Fibroblast of skin of left quadriceps (primary cell): ENCODE measurements around the gene KCNK13.
"Not testable (repeated sequence)": the region's sequence is repeated elsewhere in the genome, so short reads cannot be mapped to it uniquely, and the experiment has no call there.

ENCODE experiments used
- DNase-seq, 2 experiments: peaks; one replicate each; pipeline ENCODE4 v3.0.0-alpha.2; 2013; ENCODE audit warnings: low read depth in 2 of 2

Gene KCNK13

GRCh38 chr14:90061685-90062126 is at the start of gene KCNK13:
KCNK13 (plus strand) TSS chr14:90061994; CDS start chr14:90062206, 212 bp downstream.
- no peak for DNase-seq

GRCh38 chr14:90017371-90017770 is 44.4 kb upstream of the KCNK13 start:
- no peak for DNase-seq

GRCh38 chr14:90019824-90020523 is 41.8 kb upstream of the KCNK13 start:
- no peak for DNase-seq

- DNase-seq, result no peak
Observed at GRCh38 chr14:90023176-90023896, 38.5 kb upstream of the KCNK13 start.

- DNase-seq, result no peak
Observed at GRCh38 chr14:90024910-90025309, 36.9 kb upstream of the KCNK13 start.

GRCh38 chr14:90026608-90027007 is 35.2 kb upstream of the KCNK13 start:
- DNase-seq, result not testable (repeated sequence)

- no peak for DNase-seq
Observed at GRCh38 chr14:90027842-90028241, 34.0 kb upstream of the KCNK13 start.

GRCh38 chr14:90034156-90034555 is 27.6 kb upstream of the KCNK13 start:
- no peak for DNase-seq

GRCh38 chr14:90034835-90035525 is 26.8 kb upstream of the KCNK13 start:
- DNase-seq, result no peak

- no peak for DNase-seq
Observed at GRCh38 chr14:90039253-90040010, 22.4 kb upstream of the KCNK13 start.

GRCh38 chr14:90040411-90040810 is 21.4 kb upstream of the KCNK13 start:
- no peak for DNase-seq

- no peak for DNase-seq
Observed at GRCh38 chr14:90042496-90043252, 19.1 kb upstream of the KCNK13 start.

GRCh38 chr14:90045616-90046015 is 16.2 kb upstream of the KCNK13 start:
- DNase-seq, result no peak

- no peak for DNase-seq
Observed at GRCh38 chr14:90049390-90049789, 12.4 kb upstream of the KCNK13 start.

- DNase-seq, result no peak
Observed at GRCh38 chr14:90050271-90050670, 11.5 kb upstream of the KCNK13 start.

GRCh38 chr14:90053044-90053443 is 8.8 kb upstream of the KCNK13 start:
- DNase-seq, result no peak

- DNase-seq, result no peak
Observed at GRCh38 chr14:90054803-90055202, 7.0 kb upstream of the KCNK13 start.

- DNase-seq, result no peak
Observed at GRCh38 chr14:90056826-90057225, 5.0 kb upstream of the KCNK13 start.

GRCh38 chr14:90058876-90059458 is 2.8 kb upstream of the KCNK13 start:
- no peak for DNase-seq

GRCh38 chr14:90060312-90060964 is 1.4 kb upstream of the KCNK13 start:
- DNase-seq, result no peak
